Thoracic aorta endothelial cell (primary cell): ENCODE results near the gene TTC39B. TPM values are rescaled to one million over a fixed set of nuclear protein-coding genes. Genes with fewer than 3 reads are reported as not detected.

ENCODE experiments used
- small RNA-seq: library from RNA; depleted of rRNA; stranded (forward); fragments of <200 nt; gene quantifications from one replicate; pipeline ENCODE3, GENCODE V24; 2012
- total RNA-seq: library from RNA; depleted of rRNA; stranded (reverse); fragments of >200 nt; gene quantifications from 2 replicates; pipeline ENCODE4 v1.2.3, GENCODE V29; 2012

TTC39B gene
- total RNA-seq: 5.1 and 7.9 TPM in 2 replicates

DNA sequence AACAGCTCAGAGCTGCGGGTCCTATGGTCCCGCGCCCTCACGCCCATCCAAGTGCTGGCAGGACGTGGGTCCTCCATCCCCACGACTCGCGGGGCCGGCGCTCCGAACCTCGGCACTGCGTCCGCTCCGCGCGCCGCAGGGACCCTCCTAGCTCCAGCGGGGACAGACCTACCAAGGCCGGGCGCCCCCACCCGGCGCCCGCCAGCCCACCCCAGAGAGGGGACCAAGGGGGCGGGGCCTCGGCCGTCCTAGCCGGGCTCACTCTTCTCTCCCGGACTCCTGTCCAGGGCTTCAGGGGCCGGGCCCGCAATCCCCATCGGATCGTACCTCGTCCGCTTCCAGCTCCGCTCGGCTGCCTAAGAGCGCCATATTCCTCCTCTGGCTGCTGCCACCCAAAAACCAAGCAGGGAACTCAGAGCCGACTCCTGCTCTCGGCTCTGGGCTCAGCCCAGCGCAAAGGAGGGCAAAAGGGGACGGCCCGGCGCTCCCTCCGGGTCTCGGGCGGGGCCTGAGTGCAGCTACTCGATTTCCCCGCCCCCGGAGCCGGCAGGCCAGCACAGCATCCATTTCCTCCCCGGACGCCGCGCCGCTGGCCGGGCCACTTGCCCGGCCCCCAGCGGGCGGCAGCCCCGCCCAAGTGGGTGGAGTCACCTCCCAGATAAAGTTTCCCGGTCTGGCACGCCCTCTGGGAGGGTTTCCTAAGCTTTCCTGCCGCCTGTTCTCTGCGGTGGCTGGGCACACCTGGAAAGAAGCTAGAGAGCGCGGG lies at the start of gene TTC39B:
Gene TTC39B, minus strand, starts transcription at position 460 of the 766 bp plus-strand sequence. Its CDS starts 91 bp downstream, at position 369.

Small RNA genes within 50 kb of the gene (small RNA-seq; reads per million reads assigned to genes)
- not detected for gene RNU6-559P

Other genes starting within 250 kb of the TTC39B start
- gene SNAPC3, start 115.7 kb upstream of the TTC39B start, total RNA-seq: 62.1 and 62.4 TPM in 2 replicates
- gene PSIP1, start 203.8 kb upstream of the TTC39B start, total RNA-seq: 91.9 and 102 TPM in 2 replicates
- 2.1 and 2.9 TPM in 2 replicates for gene CCDC171, start 245.8 kb upstream of the TTC39B start, total RNA-seq